HG03097 (cell line): ENCODE results near the gene RETREG3.
A peak's percentile ranks its signal among the peaks of the same experiment; 100 is the strongest.
"Not testable (repeated sequence)": the region's sequence is repeated elsewhere in the genome, so short reads cannot be mapped to it uniquely, and the experiment has no call there.

Experiments used
- ATAC-seq: cut with Tn5 transposase; IDR thresholded peaks from one replicate; pipeline ENCODE4 v1.9.1; 2021; ENCODE audit not compliant: unreplicated experiment, low FRiP score

The RETREG3 gene

GRCh38 chr17:42613699-42614295 is 4.6 kb upstream of the RETREG3 start:
- no peak for ATAC-seq

GRCh38 chr17:42612013-42612412 is 2.8 kb upstream of the RETREG3 start:
- ATAC-seq: no peak

GRCh38 chr17:42609814-42610801 is 934 bp upstream of the RETREG3 start:
- ATAC-seq: not testable (repeated sequence)

GRCh38 chr17:42608305-42609181 is 631 bp downstream of the RETREG3 start:
- no peak for ATAC-seq

- no peak for ATAC-seq
Measured at GRCh38 chr17:42607769-42608168, 1.4 kb downstream of the RETREG3 start.

- ATAC-seq: no peak
Measured at GRCh38 chr17:42603318-42603717, 5.9 kb downstream of the RETREG3 start.

GRCh38 chr17:42598905-42599304 is 10.3 kb downstream of the RETREG3 start:
- no peak for ATAC-seq

GRCh38 chr17:42596386-42596785 is 12.8 kb downstream of the RETREG3 start:
- no peak for ATAC-seq

GRCh38 chr17:42591411-42591810 is 17.8 kb downstream of the RETREG3 start:
- no peak for ATAC-seq

- ATAC-seq: no peak
Measured at GRCh38 chr17:42590886-42591285, 18.3 kb downstream of the RETREG3 start.

GRCh38 chr17:42586514-42587230 is 22.5 kb downstream of the RETREG3 start:
- ATAC-seq: no peak

- ATAC-seq: no peak
Measured at GRCh38 chr17:42585353-42585752, 23.8 kb downstream of the RETREG3 start.

- ATAC-seq: no peak
Measured at GRCh38 chr17:42584880-42585279, 24.3 kb downstream of the RETREG3 start.

GRCh38 chr17:42581744-42582270 is 27.4 kb downstream of the RETREG3 start:
- no peak for ATAC-seq

GRCh38 chr17:42579794-42580551 is 29.2 kb downstream of the RETREG3 start:
- no peak for ATAC-seq

- peak; percentile 36 for ATAC-seq
Measured at GRCh38 chr17:42578282-42578869, 30.8 kb downstream of the RETREG3 start.

GRCh38 chr17:42577532-42578281 is 31.5 kb downstream of the RETREG3 start, which contains the start of gene PSMC3IP:
Gene PSMC3IP (minus strand): TSS chr17:42577729. CDS start chr17:42577686, 43 bp downstream.
- peak; percentile 58 for ATAC-seq

GRCh38 chr17:42577140-42577531 is 32.0 kb downstream of the RETREG3 start:
- ATAC-seq: peak; percentile 1
